ENCODE measurements around the gene ULBP1. TPM values are rescaled to one million over a fixed set of nuclear protein-coding genes. Genes with fewer than 3 reads are reported as not detected.
A peak's percentile ranks its signal among the peaks of the same experiment; 100 is the strongest.
"Not testable (repeated sequence)": the region's sequence is repeated elsewhere in the genome, so short reads cannot be mapped to it uniquely, and the experiment has no call there.

Gene ULBP1
- total RNA-seq, 2 donors from 2014 or later = 0.14 TPM; not detected in 1

GRCh38 chr6:149935246-149935645 lies 28.5 kb upstream of the ULBP1 start:
- Histone ChIP-seq H3K27ac (no peak overlapping the region), H3K36me3 (no peaks in the 10 kb centered on the region), H3K9me3 (no peaks in the 10 kb centered on the region), H3K4me3 (no peak overlapping the region), H3K27me3 (replicated peaks; ENCODE audit: insufficient read depth) (peaks cover 27% of the 10 kb centered on the region), H3K4me1 (ENCODE audit: control insufficient read depth in 1 of 2, low read depth in 2 of 2) (peaks cover 9 to 10% of the 10 kb centered on the region in 2 donors)
- TF ChIP-seq CTCF (IDR thresholded peaks at IDR 0.05) = no peak
- no peak for DNase-seq (ENCODE audit: low spot score)
- ATAC-seq (ENCODE audit: insufficient number of reproducible peaks, low FRiP score, low read depth) = no peak

GRCh38 chr6:149935668-149936067 lies 28.1 kb upstream of the ULBP1 start:
- ATAC-seq (ENCODE audit: insufficient number of reproducible peaks, low FRiP score, low read depth) (no peak), DNase-seq (ENCODE audit: low spot score) (no peak)
- Histone ChIP-seq H3K9me3 (no peaks in the 10 kb centered on the region), H3K36me3 (no peaks in the 10 kb centered on the region), H3K27me3 (replicated peaks; ENCODE audit: insufficient read depth) (peaks cover 31% of the 10 kb centered on the region), H3K27ac (no peak overlapping the region), H3K4me3 (no peak overlapping the region), H3K4me1 (ENCODE audit: control insufficient read depth in 1 of 2, low read depth in 2 of 2) (peaks cover 9 to 10% of the 10 kb centered on the region in 2 donors)
- no peak for TF ChIP-seq CTCF (IDR thresholded peaks at IDR 0.05)

- DNase-seq (ENCODE audit: low spot score) (no peak), ATAC-seq (ENCODE audit: insufficient number of reproducible peaks, low FRiP score, low read depth) (no peak)
- Histone ChIP-seq H3K27me3 (replicated peaks; ENCODE audit: insufficient read depth) (peaks cover 37% of the 10 kb centered on the region), H3K36me3 (no peaks in the 10 kb centered on the region), H3K4me3 (no peak overlapping the region), H3K4me1 (ENCODE audit: control insufficient read depth in 1 of 2, low read depth in 2 of 2) (peaks cover 15 to 18% of the 10 kb centered on the region in 2 donors), H3K9me3 (no peaks in the 10 kb centered on the region), H3K27ac (no peak overlapping the region)
- TF ChIP-seq CTCF (IDR thresholded peaks at IDR 0.05) = no peak
These were observed 27.0 kb upstream of the ULBP1 start for GRCh38 chr6:149936743-149937142.

- Histone ChIP-seq H3K4me1 (ENCODE audit: control insufficient read depth in 1 of 2, low read depth in 2 of 2) (peaks cover 16 to 21% of the 10 kb centered on the region in 2 donors), H3K4me3 (peak overlapping the region; percentile 71), H3K27me3 (replicated peaks; ENCODE audit: insufficient read depth) (peaks cover 37% of the 10 kb centered on the region)
- ATAC-seq (ENCODE audit: insufficient number of reproducible peaks, low FRiP score, low read depth); H3K27ac ChIP-seq; H3K36me3 ChIP-seq; H3K9me3 ChIP-seq; DNase-seq (ENCODE audit: low spot score): not testable (repeated sequence)
These were observed 25.7 kb upstream of the ULBP1 start for GRCh38 chr6:149938013-149938570.

GRCh38 chr6:149938571-149939355 lies 25.0 kb upstream of the ULBP1 start:
- DNase-seq (ENCODE audit: low spot score) (no peak), ATAC-seq (ENCODE audit: insufficient number of reproducible peaks, low FRiP score, low read depth) (no peak)
- no peak for TF ChIP-seq CTCF (IDR thresholded peaks at IDR 0.05)
- H3K36me3 ChIP-seq = no peaks in the 10 kb centered on the region
- H3K4me3 ChIP-seq = peak overlapping the region; percentile 71
- peaks cover 16 to 21% of the 10 kb centered on the region in 2 donors for H3K4me1 ChIP-seq (ENCODE audit: control insufficient read depth in 1 of 2, low read depth in 2 of 2)
- H3K27ac ChIP-seq = no peak overlapping the region
- no peaks in the 10 kb centered on the region for H3K9me3 ChIP-seq
- H3K27me3 ChIP-seq (replicated peaks; ENCODE audit: insufficient read depth) = peaks cover 33% of the 10 kb centered on the region

Data from thoracic aorta (tissue), 2 donors.